Measurements from ENCODE around the gene ANKDD1B. TPM values are rescaled to one million over a fixed set of nuclear protein-coding genes. Genes with fewer than 3 reads are reported as not detected.

ANKDD1B gene
- total RNA-seq, 4 donors from 2014 or later = 1.1 TPM; not detected in 3

- Histone ChIP-seq H3K27me3 (no peaks in the 10 kb centered on the region), H3K4me3 (no peak overlapping the region), H3K36me3 (peaks cover 0 to 17% of the 10 kb centered on the region in 2 donors), H3K4me1 (peaks cover 5 to 11% of the 10 kb centered on the region in 2 donors), H3K27ac (no peak overlapping the region), H3K9me3 (no peaks in the 10 kb centered on the region)
- ATAC-seq (no peak), DNase-seq (no peak)
- TF ChIP-seq, protein P1, sequence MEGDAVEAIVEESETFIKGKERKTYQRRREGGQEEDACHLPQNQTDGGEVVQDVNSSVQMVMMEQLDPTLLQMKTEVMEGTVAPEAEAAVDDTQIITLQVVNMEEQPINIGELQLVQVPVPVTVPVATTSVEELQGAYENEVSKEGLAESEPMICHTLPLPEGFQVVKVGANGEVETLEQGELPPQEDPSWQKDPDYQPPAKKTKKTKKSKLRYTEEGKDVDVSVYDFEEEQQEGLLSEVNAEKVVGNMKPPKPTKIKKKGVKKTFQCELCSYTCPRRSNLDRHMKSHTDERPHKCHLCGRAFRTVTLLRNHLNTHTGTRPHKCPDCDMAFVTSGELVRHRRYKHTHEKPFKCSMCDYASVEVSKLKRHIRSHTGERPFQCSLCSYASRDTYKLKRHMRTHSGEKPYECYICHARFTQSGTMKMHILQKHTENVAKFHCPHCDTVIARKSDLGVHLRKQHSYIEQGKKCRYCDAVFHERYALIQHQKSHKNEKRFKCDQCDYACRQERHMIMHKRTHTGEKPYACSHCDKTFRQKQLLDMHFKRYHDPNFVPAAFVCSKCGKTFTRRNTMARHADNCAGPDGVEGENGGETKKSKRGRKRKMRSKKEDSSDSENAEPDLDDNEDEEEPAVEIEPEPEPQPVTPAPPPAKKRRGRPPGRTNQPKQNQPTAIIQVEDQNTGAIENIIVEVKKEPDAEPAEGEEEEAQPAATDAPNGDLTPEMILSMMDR (IDR thresholded peaks at IDR 0.05 in 4 of 5, conservative IDR thresholded peaks at IDR 0.05 in 1 of 5) = no peak
- TF ChIP-seq POLR2A (IDR thresholded peaks at IDR 0.05) = no peak
- in situ Hi-C loops (cut with MboI; ENCODE audit: low sequenced_read_pairs in 4 of 4) = no loop called here
- intact Hi-C loops (cut with DNase I; ENCODE audit: low total_unique reads) = loop anchor here (10.0 kb wide), 1 partner anchor 367 kb away; no protein-coding TSS in a partner anchor
Measured at GRCh38 chr5:75712091-75712490, 100.8 kb downstream of the ANKDD1B start.

GRCh38 chr5:75716715-75717081 is 105.4 kb downstream of the ANKDD1B start:
- Histone ChIP-seq H3K27me3 (no peaks in the 10 kb centered on the region), H3K4me1 (peaks cover 5 to 11% of the 10 kb centered on the region in 2 donors), H3K36me3 (no peaks in the 10 kb centered on the region), H3K9me3 (no peaks in the 10 kb centered on the region), H3K4me3 (peak overlapping the region; percentile 81 to 85 (median 84)), H3K27ac (peak overlapping the region; percentile 82 to 88 (median 86))
- intact Hi-C loops (cut with DNase I; ENCODE audit: low total_unique reads) (loop anchor here (1.0 to 10.0 kb wide), 2 partner anchors 205 to 372 kb away; partner anchors contain the start of genes CERT1 and POLK), in situ Hi-C loops (cut with MboI; ENCODE audit: low sequenced_read_pairs in 4 of 4) (no loop called here)
- no peak for TF ChIP-seq POLR2A (IDR thresholded peaks at IDR 0.05)
- DNase-seq = no peak
- no peak for ATAC-seq

DNA sequence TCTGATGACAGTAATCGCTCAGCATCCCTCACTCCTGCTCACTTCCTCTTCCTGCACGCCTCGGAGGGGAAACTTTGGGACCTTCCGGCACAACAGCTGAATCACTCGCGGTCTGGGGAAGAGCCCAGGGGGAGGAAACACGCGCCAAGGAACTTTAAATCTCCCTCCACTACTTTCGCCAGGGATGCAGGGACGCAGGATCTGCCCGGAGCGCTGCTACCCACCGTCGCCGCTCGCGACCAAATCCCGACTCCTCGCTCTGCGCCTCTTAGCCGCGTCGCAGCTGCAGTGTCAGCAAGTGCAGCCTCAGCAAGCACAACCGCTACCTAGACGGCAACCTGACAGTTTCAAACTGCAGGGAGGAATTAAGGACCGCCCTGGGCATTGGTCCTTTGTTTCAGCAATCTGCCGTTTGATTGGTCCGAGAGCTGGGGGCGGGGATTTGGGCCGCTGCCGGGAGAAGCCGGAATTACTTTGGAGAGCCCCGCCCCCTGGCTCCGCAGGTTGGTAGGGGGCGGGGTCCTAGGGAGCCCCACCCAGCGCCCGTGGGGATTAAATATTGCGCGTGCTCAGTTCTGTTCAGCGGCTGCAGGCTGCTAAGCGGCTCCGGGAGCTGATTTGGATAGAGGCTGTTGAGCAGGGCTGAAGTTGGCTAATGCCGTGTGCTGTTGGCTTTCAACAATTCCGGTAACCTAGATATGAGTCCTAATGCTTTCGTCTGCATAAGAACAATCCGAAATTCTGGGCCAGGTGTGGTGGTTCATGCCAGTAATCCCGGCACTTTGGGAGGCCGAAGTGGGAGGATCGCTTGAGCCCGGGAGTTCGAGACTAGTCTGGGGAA is 106.0 kb downstream of the ANKDD1B start, which contains the start of gene POC5:
Gene POC5, minus strand, starts transcription at position 356 of the 841 bp plus-strand sequence. CDS start 4,500 bp downstream, outside the sequence.
- DNase-seq = peak; percentile 91 to 97
- in situ Hi-C loops (cut with MboI; ENCODE audit: low sequenced_read_pairs in 4 of 4) (no loop called here), intact Hi-C loops (cut with DNase I; ENCODE audit: low total_unique reads) (loop anchor here (1.0 to 10.0 kb wide), 2 partner anchors 206 to 373 kb away; partner anchors contain the start of genes CERT1 and POLK)
- Histone ChIP-seq H3K4me1 (peaks cover 5 to 11% of the 10 kb centered on the region in 2 donors), H3K27me3 (no peaks in the 10 kb centered on the region), H3K36me3 (no peaks in the 10 kb centered on the region), H3K9me3 (no peaks in the 10 kb centered on the region), H3K4me3 (peak within 1 kb of the TSS; percentile 81 to 85 (median 84)), H3K27ac (peak within 1 kb of the TSS; percentile 82 to 88 (median 86))
- TF ChIP-seq POLR2A (IDR thresholded peaks at IDR 0.05) = peak; percentile 61 to 64
- TF ChIP-seq, protein P1 (IDR thresholded peaks at IDR 0.05 in 4 of 5, conservative IDR thresholded peaks at IDR 0.05 in 1 of 5) = no peak
- peak; percentile 100 for ATAC-seq

DNA sequence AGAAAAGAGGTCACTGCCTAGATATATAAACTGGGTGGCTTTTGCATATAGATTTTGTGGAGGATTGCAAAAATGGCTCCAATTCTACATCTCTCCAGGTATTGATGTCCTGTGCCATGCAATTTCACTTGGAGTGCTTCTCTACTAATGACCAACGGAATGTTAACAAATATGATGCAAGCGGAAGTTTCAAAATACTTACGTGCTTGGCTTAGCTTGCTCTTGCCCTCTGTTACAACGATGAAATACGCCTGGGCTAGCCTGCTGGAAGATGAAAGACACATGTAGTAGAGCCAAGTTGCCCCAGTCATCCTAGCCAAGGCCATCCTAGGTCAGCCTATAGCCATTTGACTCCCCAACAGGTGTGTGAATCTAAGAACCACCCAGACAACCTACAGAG is 109.6 kb downstream of the ANKDD1B start:
- ATAC-seq (no peak), DNase-seq (no peak)
- in situ Hi-C loops (cut with MboI; ENCODE audit: low sequenced_read_pairs in 4 of 4) = no loop called here
- no peaks in the 10 kb centered on the region for H3K36me3 ChIP-seq
- H3K9me3 ChIP-seq = no peaks in the 10 kb centered on the region
- no peaks in the 10 kb centered on the region for H3K27me3 ChIP-seq
- TF ChIP-seq POLR2A (IDR thresholded peaks at IDR 0.05) = no peak
- TF ChIP-seq, protein P1 (IDR thresholded peaks at IDR 0.05 in 4 of 5, conservative IDR thresholded peaks at IDR 0.05 in 1 of 5) = no peak
- intact Hi-C loops (cut with DNase I; ENCODE audit: low total_unique reads) = no loop called here
- peaks cover 5 to 10% of the 10 kb centered on the region in 2 donors for H3K4me1 ChIP-seq
- H3K27ac ChIP-seq = no peak overlapping the region
- no peak overlapping the region for H3K4me3 ChIP-seq

Other genes with a start within 250 kb of the ANKDD1B start
- gene CERT1, start 99.8 kb upstream of the ANKDD1B start, total RNA-seq = 10 to 100 TPM; 30.8 to 50.6 (median 41.9) TPM
- 10 to 100 TPM; 23.9 to 35.8 (median 27.8) TPM for gene POLK, start 99.6 kb upstream of the ANKDD1B start, total RNA-seq
- 1 to 10 TPM; 4.1 to 7.3 (median 5.4) TPM for gene POC5, start 106.0 kb downstream of the ANKDD1B start, total RNA-seq

Data from gastrocnemius medialis (tissue), 4 donors.